DND-41 (cell line): ENCODE data around the gene HSPA2.
"Not testable (repeated sequence)": the region's sequence is repeated elsewhere in the genome, so short reads cannot be mapped to it uniquely, and the experiment has no call there.

ENCODE experiments used
- ATAC-seq: fragments of 200-7000 bp; cut with Tn5 transposase; 3 replicates; pipeline ENCODE4 v1.9.1; 2021; ENCODE audit warnings: low read depth; ENCODE audit not compliant: insufficient read depth
- DNase-seq: peaks from one replicate; pipeline ENCODE4 v3.0.0-alpha.2; 2020
- H2AFZ ChIP-seq: 2 replicates; pipeline ENCODE4 v1.6.0; 2012; ENCODE audit warnings: low read depth, low read length
- H3K27ac ChIP-seq: 2 replicates; pipeline ENCODE4 v1.5.1; 2012; ENCODE audit warnings: low read length, inconsistent platforms
- H3K27me3 ChIP-seq: fragments of 200-600 bp; sonication (generic); 2 replicates; pipeline ENCODE4 v1.6.0; 2012; ENCODE audit warnings: low read length, mild to moderate bottlenecking, inconsistent platforms; ENCODE audit not compliant: insufficient read depth, poor library complexity
- H3K36me3 ChIP-seq: 2 replicates; pipeline ENCODE4 v1.5.1; 2012; ENCODE audit warnings: low read length, inconsistent platforms; ENCODE audit not compliant: insufficient read depth
- H3K4me1 ChIP-seq: 2 replicates; pipeline ENCODE4 v1.5.1; 2012; ENCODE audit warnings: mild to moderate bottlenecking, low read length; ENCODE audit not compliant: insufficient read depth
- H3K4me2 ChIP-seq: 2 replicates; pipeline ENCODE4 v1.6.0; 2012; ENCODE audit warnings: mild to moderate bottlenecking, moderate library complexity, low read length, inconsistent platforms; ENCODE audit not compliant: insufficient read depth
- H3K4me3 ChIP-seq, 2 experiments: fragments of 200-600 bp in 1 of 2; shearing (Covaris generic) in 1 of 2; 2 replicates each; pipeline ENCODE4 v1.5.1; 2012 to 2016; ENCODE audit warnings: inconsistent platforms in 2 of 2, low read length in 2 of 2, mild to moderate bottlenecking in 2 of 2, low read depth in 1 of 2, moderate library complexity in 1 of 2
- H3K79me2 ChIP-seq: 2 replicates; pipeline ENCODE4 v1.6.0; 2012; ENCODE audit warnings: low read length, inconsistent platforms; ENCODE audit not compliant: insufficient read depth
- H3K9ac ChIP-seq: 2 replicates; pipeline ENCODE4 v1.6.0; 2012; ENCODE audit warnings: low read depth, mild to moderate bottlenecking, inconsistent platforms, low read length, moderate library complexity
- H3K9me3 ChIP-seq: 2 replicates; pipeline ENCODE4 v1.5.1; 2012; ENCODE audit warnings: low read length, moderate library complexity, mild to moderate bottlenecking, inconsistent platforms; ENCODE audit not compliant: insufficient read depth, severe bottlenecking
- H4K20me1 ChIP-seq: 2 replicates; pipeline ENCODE4 v1.6.0; 2012; ENCODE audit warnings: low read length; ENCODE audit not compliant: insufficient read depth
- EZH2 ChIP-seq: IDR thresholded peaks from 3 replicates; pipeline ENCODE4 v1.6.1; 2012; ENCODE audit warnings: borderline replicate concordance, low read depth, mild to moderate bottlenecking, moderate library complexity, low read length, inconsistent platforms; ENCODE audit not compliant: severe bottlenecking
- TF ChIP-seq, protein P1 (sequence below): IDR thresholded peaks from 2 replicates; pipeline ENCODE4 v1.5.1; 2012; ENCODE audit warnings: borderline replicate concordance, low read length, moderate library complexity, mild to moderate bottlenecking; ENCODE audit not compliant: poor library complexity, severe bottlenecking; ENCODE audit errors: extremely low read depth

The HSPA2 gene

DNA sequence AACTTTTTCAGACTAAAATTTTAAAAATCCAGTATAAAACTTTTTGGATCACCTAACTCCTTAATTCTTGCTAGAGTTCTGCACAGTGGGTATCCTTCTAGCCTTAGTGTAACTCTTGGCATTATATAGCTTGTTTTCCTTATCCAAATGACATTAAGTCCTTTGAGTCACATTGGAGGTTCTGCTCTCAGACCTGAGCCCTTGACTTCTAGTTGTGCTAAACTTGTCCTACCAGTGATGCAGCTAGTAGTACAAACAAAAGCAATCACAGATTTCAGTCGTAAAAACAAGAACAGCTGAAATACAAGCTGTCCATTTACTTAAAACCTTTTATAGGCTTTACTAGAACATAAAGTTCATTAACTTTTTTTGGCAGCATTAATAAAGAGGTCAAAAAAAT is 25.5 kb upstream of the HSPA2 start:
- H3K79me2 ChIP-seq: peaks cover 98% of the 10 kb centered on the region
- no peak for DNase-seq
- H3K27ac ChIP-seq: no peak overlapping the region
- H3K4me3 ChIP-seq: no peak overlapping the region
- TF ChIP-seq EZH2: no peak
- TF ChIP-seq, protein P1, sequence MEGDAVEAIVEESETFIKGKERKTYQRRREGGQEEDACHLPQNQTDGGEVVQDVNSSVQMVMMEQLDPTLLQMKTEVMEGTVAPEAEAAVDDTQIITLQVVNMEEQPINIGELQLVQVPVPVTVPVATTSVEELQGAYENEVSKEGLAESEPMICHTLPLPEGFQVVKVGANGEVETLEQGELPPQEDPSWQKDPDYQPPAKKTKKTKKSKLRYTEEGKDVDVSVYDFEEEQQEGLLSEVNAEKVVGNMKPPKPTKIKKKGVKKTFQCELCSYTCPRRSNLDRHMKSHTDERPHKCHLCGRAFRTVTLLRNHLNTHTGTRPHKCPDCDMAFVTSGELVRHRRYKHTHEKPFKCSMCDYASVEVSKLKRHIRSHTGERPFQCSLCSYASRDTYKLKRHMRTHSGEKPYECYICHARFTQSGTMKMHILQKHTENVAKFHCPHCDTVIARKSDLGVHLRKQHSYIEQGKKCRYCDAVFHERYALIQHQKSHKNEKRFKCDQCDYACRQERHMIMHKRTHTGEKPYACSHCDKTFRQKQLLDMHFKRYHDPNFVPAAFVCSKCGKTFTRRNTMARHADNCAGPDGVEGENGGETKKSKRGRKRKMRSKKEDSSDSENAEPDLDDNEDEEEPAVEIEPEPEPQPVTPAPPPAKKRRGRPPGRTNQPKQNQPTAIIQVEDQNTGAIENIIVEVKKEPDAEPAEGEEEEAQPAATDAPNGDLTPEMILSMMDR: no peak
- H3K27me3 ChIP-seq: no peaks in the 10 kb centered on the region
- H3K36me3 ChIP-seq: peaks cover 19% of the 10 kb centered on the region
- peaks cover 70% of the 10 kb centered on the region for H4K20me1 ChIP-seq
- no peak overlapping the region for H3K9ac ChIP-seq
- H3K9me3 ChIP-seq: no peaks in the 10 kb centered on the region
- no peak overlapping the region for H2AFZ ChIP-seq
- peaks cover 18% of the 10 kb centered on the region for H3K4me1 ChIP-seq
- no peak overlapping the region for H3K4me2 ChIP-seq
- no peak for ATAC-seq

DNA sequence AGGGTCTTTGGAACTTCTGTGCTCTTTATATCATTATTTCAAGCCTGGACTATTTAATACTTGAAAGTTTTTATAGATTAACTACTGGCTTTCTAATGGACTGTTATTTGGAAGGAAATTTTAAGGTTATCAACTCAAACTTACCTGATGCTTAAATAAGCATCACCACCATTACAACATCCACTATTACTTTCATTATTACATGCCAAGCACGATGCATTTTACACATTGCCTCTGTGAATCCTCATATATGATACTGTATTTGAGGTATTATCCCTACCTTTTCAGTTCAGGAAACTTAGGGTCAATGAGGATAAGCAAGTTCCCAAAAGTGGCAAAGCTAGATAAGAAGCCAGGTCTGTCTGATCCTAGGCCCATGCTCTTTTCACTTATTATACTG is 23.6 kb upstream of the HSPA2 start:
- Histone ChIP-seq H3K27ac (no peak overlapping the region), H3K9ac (no peak overlapping the region), H3K4me1 (no peaks in the 10 kb centered on the region; the same call in 1 of the 2 replicates)

DNA sequence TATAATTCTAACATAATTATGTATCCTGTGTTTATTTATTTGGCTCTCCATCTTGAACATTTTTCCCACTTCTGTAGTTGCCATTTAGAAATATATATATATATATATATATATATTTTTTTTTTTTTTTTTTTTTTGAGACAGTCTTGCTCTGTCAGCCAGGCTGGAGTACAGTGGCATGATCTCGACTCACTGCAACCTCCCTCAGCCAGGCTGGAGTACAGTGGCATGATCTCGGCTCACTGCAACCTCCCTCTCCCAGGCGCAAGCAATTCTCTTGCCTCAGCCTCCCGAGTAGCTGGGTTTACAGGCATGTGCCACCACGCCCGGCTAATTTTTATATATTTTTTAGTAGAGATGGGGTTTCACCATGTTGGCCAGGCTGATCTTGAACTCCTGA is 22.9 kb upstream of the HSPA2 start:
- Histone ChIP-seq H3K79me2 (peaks cover 98% of the 10 kb centered on the region), H3K36me3 (peaks cover 31% of the 10 kb centered on the region), H4K20me1 (peaks cover 69% of the 10 kb centered on the region)
- H3K4me3 ChIP-seq, H3K27ac ChIP-seq, H3K9me3 ChIP-seq, H3K4me1 ChIP-seq, H3K27me3 ChIP-seq, H3K9ac ChIP-seq, DNase-seq, H2AFZ ChIP-seq, H3K4me2 ChIP-seq, ATAC-seq: not testable (repeated sequence)

More for the DNA sequence above, 23.6 kb upstream of the HSPA2 start:
- Histone ChIP-seq H3K36me3 (peaks cover 29% of the 10 kb centered on the region), H3K4me2 (no peak overlapping the region), H2AFZ (no peak overlapping the region), H4K20me1 (peaks cover 71% of the 10 kb centered on the region), H3K4me3 (no peak overlapping the region), H3K79me2 (peaks cover 98% of the 10 kb centered on the region), H3K27me3 (no peaks in the 10 kb centered on the region), H3K9me3 (no peaks in the 10 kb centered on the region)
- ATAC-seq (no peak), DNase-seq (no peak)
- no peak for TF ChIP-seq EZH2
- TF ChIP-seq, protein P1: no peak

DNA sequence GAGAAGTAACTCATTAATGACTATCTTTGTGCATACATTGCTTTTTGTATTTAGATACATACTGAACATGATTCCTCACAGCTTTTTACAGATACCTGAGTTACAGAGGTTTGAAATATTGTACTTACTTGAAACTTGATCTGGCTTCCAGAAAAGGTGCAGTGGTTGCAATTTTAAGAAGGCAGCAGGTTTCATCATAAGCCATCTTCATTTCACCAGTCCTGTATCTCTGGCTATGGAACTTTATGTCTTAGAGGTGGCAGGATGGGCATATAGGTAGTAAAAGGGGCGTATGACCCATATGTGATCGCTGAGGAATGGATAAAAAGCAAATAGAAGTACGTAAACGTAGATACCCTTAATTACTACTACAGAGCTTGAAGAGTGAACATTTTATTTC is 22.3 kb upstream of the HSPA2 start:
- H3K9ac ChIP-seq: no peak overlapping the region
- ATAC-seq: no peak

More for the DNA sequence above, 22.3 kb upstream of the HSPA2 start:
- no peaks in the 10 kb centered on the region for H3K9me3 ChIP-seq
- no peaks in the 10 kb centered on the region for H3K27me3 ChIP-seq
- no peak overlapping the region for H3K27ac ChIP-seq
- H3K4me1 ChIP-seq: no peaks in the 10 kb centered on the region
- DNase-seq: no peak
- H3K36me3 ChIP-seq: peaks cover 32% of the 10 kb centered on the region
- H3K4me2 ChIP-seq: no peak overlapping the region
- TF ChIP-seq, protein P1: no peak
- TF ChIP-seq EZH2: no peak
- peaks cover 96% of the 10 kb centered on the region for H3K79me2 ChIP-seq
- no peak overlapping the region for H2AFZ ChIP-seq
- no peak overlapping the region for H3K4me3 ChIP-seq
- peaks cover 69% of the 10 kb centered on the region; the same call in 1 of the 2 replicates for H4K20me1 ChIP-seq
